ENCODE measurements around the gene GOLGA6A.

GOLGA6A gene

GRCh38 chr15:74037171-74038117, 44.9 kb downstream of the GOLGA6A start:
- FAIRE-seq (no peak), DNase-seq (ENCODE audit: insufficient read length, low spot score) (no peak)
- TF ChIP-seq CTCF (IDR thresholded peaks at IDR 0.05; ENCODE audit: insufficient read depth, missing control alignments), result no peak

- no peak for FAIRE-seq
- peak; percentile 84 for DNase-seq (ENCODE audit: insufficient read length, low spot score)
- peak; percentile 47 for TF ChIP-seq CTCF (IDR thresholded peaks at IDR 0.05; ENCODE audit: insufficient read depth, missing control alignments)
These were observed 45.8 kb downstream of the GOLGA6A start for GRCh38 chr15:74036271-74037170.

- TF ChIP-seq CTCF (IDR thresholded peaks at IDR 0.05; ENCODE audit: insufficient read depth, missing control alignments), result no peak
- DNase-seq (ENCODE audit: insufficient read length, low spot score) (no peak), FAIRE-seq (no peak)
These were observed 47.0 kb downstream of the GOLGA6A start for GRCh38 chr15:74035121-74036017.

- TF ChIP-seq CTCF (IDR thresholded peaks at IDR 0.05; ENCODE audit: insufficient read depth, missing control alignments), result no peak
- FAIRE-seq, result no peak
- no peak for DNase-seq (ENCODE audit: insufficient read length, low spot score)
These were observed 48.1 kb downstream of the GOLGA6A start for GRCh38 chr15:74034206-74034755.

GRCh38 chr15:74032606-74033561, 49.5 kb downstream of the GOLGA6A start:
- DNase-seq (ENCODE audit: insufficient read length, low spot score), result no peak
- no peak for FAIRE-seq
- TF ChIP-seq CTCF (IDR thresholded peaks at IDR 0.05; ENCODE audit: insufficient read depth, missing control alignments), result no peak
